Activated naive CD8-positive, alpha-beta T cell treated with anti-CD3 and anti-CD28 coated beads for 36 hours (primary cell): ENCODE data around the gene ODF4. TPM values are rescaled to one million over a fixed set of nuclear protein-coding genes. Genes with fewer than 3 reads are reported as not detected.

Source experiments
- DNase-seq: peaks from one replicate; pipeline ENCODE4 v3.0.0; 2021
- H3K27ac Mint-ChIP-seq: one replicate; pipeline ENCODE4 v1.8.0; 2022; ENCODE audit warnings: mild to moderate bottlenecking, moderate library complexity, mixed read lengths
- H3K27me3 Mint-ChIP-seq: one replicate; pipeline ENCODE4 v1.8.0; 2022; ENCODE audit warnings: mild to moderate bottlenecking, mixed read lengths
- H3K36me3 Mint-ChIP-seq: one replicate; pipeline ENCODE4 v1.8.0; 2021; ENCODE audit warnings: mild to moderate bottlenecking, mixed read lengths
- H3K4me1 Mint-ChIP-seq: one replicate; pipeline ENCODE4 v1.8.0; 2021; ENCODE audit warnings: mixed read lengths
- H3K4me3 Mint-ChIP-seq: one replicate; pipeline ENCODE4 v1.8.0; 2022; ENCODE audit warnings: mild to moderate bottlenecking, moderate library complexity, mixed read lengths
- H3K9me3 Mint-ChIP-seq: one replicate; pipeline ENCODE4 v1.8.0; 2022; ENCODE audit warnings: mixed read lengths
- total RNA-seq, 2 experiments: library from RNA; stranded (reverse); gene quantifications; one replicate each; pipeline ENCODE4 v1.2.3, GENCODE V29; 2021

Gene ODF4
- total RNA-seq, 2 experiments from 2014 or later: not detected

- Mint-ChIP-seq H3K4me3 (no peak overlapping the region), H3K36me3 (no peaks in the 10 kb centered on the region), H3K4me1 (no peaks in the 10 kb centered on the region), H3K9me3 (no peaks in the 10 kb centered on the region), H3K27me3 (peaks cover 19% of the 10 kb centered on the region), H3K27ac (no peak overlapping the region)
- DNase-seq: no peak
Measured at GRCh38 chr17:8318010-8318935, 21.4 kb upstream of the ODF4 start.

- H3K27ac Mint-ChIP-seq: no peak overlapping the region
- no peak overlapping the region for H3K4me3 Mint-ChIP-seq
- H3K9me3 Mint-ChIP-seq: no peaks in the 10 kb centered on the region
- no peak for DNase-seq
- no peaks in the 10 kb centered on the region for H3K36me3 Mint-ChIP-seq
- H3K4me1 Mint-ChIP-seq: peaks cover 2% of the 10 kb centered on the region
- peaks cover 21% of the 10 kb centered on the region for H3K27me3 Mint-ChIP-seq
Measured at GRCh38 chr17:8320262-8320661, 19.4 kb upstream of the ODF4 start.

- peaks cover 4% of the 10 kb centered on the region for H3K4me1 Mint-ChIP-seq
Measured at GRCh38 chr17:8320990-8321389, 18.6 kb upstream of the ODF4 start.

GRCh38 chr17:8322061-8322460, 17.6 kb upstream of the ODF4 start:
- H3K27ac Mint-ChIP-seq: no peak overlapping the region
- H3K36me3 Mint-ChIP-seq: no peaks in the 10 kb centered on the region
- no peak overlapping the region for H3K4me3 Mint-ChIP-seq
- DNase-seq: no peak
- peaks cover 32% of the 10 kb centered on the region for H3K27me3 Mint-ChIP-seq
- H3K4me1 Mint-ChIP-seq: peaks cover 12% of the 10 kb centered on the region
- H3K9me3 Mint-ChIP-seq: no peaks in the 10 kb centered on the region

More at GRCh38 chr17:8320990-8321389, 18.6 kb upstream of the ODF4 start:
- H3K27me3 Mint-ChIP-seq: peaks cover 26% of the 10 kb centered on the region
- H3K36me3 Mint-ChIP-seq: no peaks in the 10 kb centered on the region
- no peaks in the 10 kb centered on the region for H3K9me3 Mint-ChIP-seq
- H3K27ac Mint-ChIP-seq: no peak overlapping the region
- DNase-seq: no peak
- H3K4me3 Mint-ChIP-seq: no peak overlapping the region

GRCh38 chr17:8324132-8324531, 15.5 kb upstream of the ODF4 start:
- no peak overlapping the region for H3K4me3 Mint-ChIP-seq
- no peak for DNase-seq
- H3K27ac Mint-ChIP-seq: no peak overlapping the region
- H3K27me3 Mint-ChIP-seq: peaks cover 46% of the 10 kb centered on the region
- H3K9me3 Mint-ChIP-seq: no peaks in the 10 kb centered on the region
- peaks cover 13% of the 10 kb centered on the region for H3K4me1 Mint-ChIP-seq
- no peaks in the 10 kb centered on the region for H3K36me3 Mint-ChIP-seq

- no peaks in the 10 kb centered on the region for H3K9me3 Mint-ChIP-seq
- H3K4me1 Mint-ChIP-seq: peaks cover 13% of the 10 kb centered on the region
- peaks cover 46% of the 10 kb centered on the region for H3K27me3 Mint-ChIP-seq
- H3K4me3 Mint-ChIP-seq: no peak overlapping the region
- DNase-seq: no peak
- H3K27ac Mint-ChIP-seq: no peak overlapping the region
- H3K36me3 Mint-ChIP-seq: no peaks in the 10 kb centered on the region
Measured at GRCh38 chr17:8324923-8325322, 14.7 kb upstream of the ODF4 start.

- peaks cover 46% of the 10 kb centered on the region for H3K27me3 Mint-ChIP-seq
- no peak overlapping the region for H3K27ac Mint-ChIP-seq
- H3K9me3 Mint-ChIP-seq: no peaks in the 10 kb centered on the region
- peak; percentile 42 for DNase-seq
- H3K4me3 Mint-ChIP-seq: peak overlapping the region; percentile 75
- no peaks in the 10 kb centered on the region for H3K36me3 Mint-ChIP-seq
- peaks cover 13% of the 10 kb centered on the region for H3K4me1 Mint-ChIP-seq
Measured at GRCh38 chr17:8326511-8327302, 12.9 kb upstream of the ODF4 start.

- Mint-ChIP-seq H3K4me3 (peak overlapping the region; percentile 75), H3K4me1 (peaks cover 13% of the 10 kb centered on the region), H3K9me3 (no peaks in the 10 kb centered on the region), H3K27ac (no peak overlapping the region), H3K36me3 (no peaks in the 10 kb centered on the region), H3K27me3 (peaks cover 46% of the 10 kb centered on the region)
- DNase-seq: no peak
Measured at GRCh38 chr17:8327303-8327649, 12.4 kb upstream of the ODF4 start.

GRCh38 chr17:8332128-8332527, 7.5 kb upstream of the ODF4 start:
- Mint-ChIP-seq H3K9me3 (no peaks in the 10 kb centered on the region), H3K27me3 (peaks cover 21% of the 10 kb centered on the region), H3K4me3 (no peak overlapping the region), H3K4me1 (peaks cover under 1% of the 10 kb centered on the region), H3K27ac (no peak overlapping the region), H3K36me3 (no peaks in the 10 kb centered on the region)
- DNase-seq: no peak

- peaks cover 19% of the 10 kb centered on the region for H3K27me3 Mint-ChIP-seq
- H3K4me1 Mint-ChIP-seq: peaks cover 1% of the 10 kb centered on the region
- H3K9me3 Mint-ChIP-seq: no peaks in the 10 kb centered on the region
- no peak overlapping the region for H3K4me3 Mint-ChIP-seq
- H3K27ac Mint-ChIP-seq: no peak overlapping the region
- no peaks in the 10 kb centered on the region for H3K36me3 Mint-ChIP-seq
- DNase-seq: no peak
Measured at GRCh38 chr17:8332688-8333087, 7.0 kb upstream of the ODF4 start.

GRCh38 chr17:8333281-8333680, 6.4 kb upstream of the ODF4 start:
- DNase-seq: no peak
- H3K9me3 Mint-ChIP-seq: no peaks in the 10 kb centered on the region
- H3K27ac Mint-ChIP-seq: no peak overlapping the region
- no peak overlapping the region for H3K4me3 Mint-ChIP-seq
- no peaks in the 10 kb centered on the region for H3K36me3 Mint-ChIP-seq
- peaks cover 7% of the 10 kb centered on the region for H3K4me1 Mint-ChIP-seq
- peaks cover 16% of the 10 kb centered on the region for H3K27me3 Mint-ChIP-seq

GRCh38 chr17:8337802-8338752, 1.6 kb upstream of the ODF4 start:
- DNase-seq: no peak
- H3K4me3 Mint-ChIP-seq: peak overlapping the region; percentile 12
- no peaks in the 10 kb centered on the region for H3K36me3 Mint-ChIP-seq
- peaks cover 10% of the 10 kb centered on the region for H3K27me3 Mint-ChIP-seq
- H3K27ac Mint-ChIP-seq: peak overlapping the region; percentile 16
- peaks cover 13% of the 10 kb centered on the region for H3K4me1 Mint-ChIP-seq
- no peaks in the 10 kb centered on the region for H3K9me3 Mint-ChIP-seq

- Mint-ChIP-seq H3K4me1 (peaks cover 13% of the 10 kb centered on the region), H3K9me3 (no peaks in the 10 kb centered on the region), H3K36me3 (no peaks in the 10 kb centered on the region), H3K27ac (no peak overlapping the region), H3K27me3 (peaks cover 10% of the 10 kb centered on the region), H3K4me3 (no peak overlapping the region)
- no peak for DNase-seq
Measured at GRCh38 chr17:8338753-8339140, 893 bp upstream of the ODF4 start.

GRCh38 chr17:8341456-8341855, 1.8 kb downstream of the ODF4 start:
- Mint-ChIP-seq H3K27me3 (peaks cover 21% of the 10 kb centered on the region), H3K4me1 (peaks cover 15% of the 10 kb centered on the region), H3K36me3 (no peaks in the 10 kb centered on the region), H3K27ac (no peak overlapping the region), H3K9me3 (no peaks in the 10 kb centered on the region), H3K4me3 (no peak overlapping the region)
- DNase-seq: no peak
